Activated gamma-delta T cell treated with Interleukin-2 at 50 U/mL for 16 hours (primary cell): ENCODE results near the gene CARF.

Experiments
- DNase-seq: peaks from one replicate; pipeline ENCODE4 v3.0.0-alpha.2; 2020

CARF gene

DNA sequence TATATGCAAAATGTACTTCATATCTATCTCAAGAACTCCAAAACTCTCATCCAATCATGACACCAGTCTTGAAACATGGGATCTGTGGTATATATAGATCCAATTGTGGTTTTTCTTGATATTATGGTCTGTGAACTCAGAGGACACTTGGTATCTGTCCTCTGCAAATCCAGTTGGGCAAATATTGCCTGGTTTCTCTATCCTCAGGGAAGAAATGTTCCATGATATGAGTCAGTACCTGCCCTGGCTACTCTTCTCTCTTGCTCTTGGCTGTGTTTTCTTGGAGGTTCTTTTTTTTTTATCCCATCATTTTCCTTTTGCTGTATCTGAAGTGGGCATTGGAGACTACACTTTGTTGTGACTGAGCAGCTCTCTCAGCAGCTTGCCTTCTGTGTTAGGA, 113.5 kb downstream of the CARF start:
- DNase-seq: no peak

- DNase-seq: no peak
Measured at GRCh38 chr2:203030545-203030944, 118.5 kb downstream of the CARF start.

- no peak for DNase-seq
Measured at GRCh38 chr2:203030991-203031390, 118.9 kb downstream of the CARF start.

GRCh38 chr2:203033395-203033794, 121.3 kb downstream of the CARF start:
- DNase-seq: no peak

- no peak for DNase-seq
Measured at GRCh38 chr2:203035879-203036470, 123.9 kb downstream of the CARF start.
